HCT116 (cell line): ENCODE results near the gene BMPER. TPM values are rescaled to one million over a fixed set of nuclear protein-coding genes. Genes with fewer than 3 reads are reported as not detected.

ENCODE experiments used
- ATAC-seq: fragments of 200-7000 bp; cut with Tn5 transposase; 2 replicates; pipeline ENCODE4 v1.9.1; 2020; ENCODE audit warnings: mild to moderate bottlenecking, moderate library complexity
- BruUV-seq: library from RNA; stranded (reverse); fragments of 400-500 nt; replicated peaks from 2 replicates; lab custom pipeline; 2021; lab: Mats Ljungman, UMichigan
- CTCF ChIA-PET: fragments of 300-600 bp; sonication (Branson Sonifier 250); formaldehyde crosslinking; loops from one replicate; lab custom pipeline; 2021; ENCODE audit warnings: antibody characterized with exemption; lab: Charles Lee
- POLR2A ChIA-PET: fragments of 300-600, 350-600 bp; sonication (Branson Sonifier 250); formaldehyde crosslinking; loops from one replicate; lab custom pipeline; 2021; ENCODE audit warnings: antibody characterized with exemption; lab: Charles Lee
- RAD21 ChIA-PET, 2 experiments: fragments of 300-600 bp; sonication (Branson Sonifier 250); formaldehyde crosslinking; loops; one replicate each; lab custom pipeline; 2023; ENCODE audit warnings: low total read pairs in 2 of 2; ENCODE audit not compliant: uncharacterized antibody in 2 of 2, unreplicated experiment in 2 of 2, low non-redundant PET in 1 of 2; lab: Charles Lee
- DNase-seq: peaks from one replicate; pipeline ENCODE4 v3.0.0-alpha.2; 2010; ENCODE audit warnings: low read depth, low spot score
- H2AFZ ChIP-seq: fragments of 200-600 bp; shearing (Covaris generic), sonication (generic); 2 replicates; pipeline ENCODE4 v1.6.1; 2017; ENCODE audit warnings: low read depth, mixed run types, mixed read lengths, antibody characterized with exemption, low read length; ENCODE audit not compliant: poor library complexity, severe bottlenecking
- H3K27ac ChIP-seq: 2 replicates; pipeline ENCODE4 v1.5.1; 2012; ENCODE audit warnings: low read depth, low read length
- H3K27me3 ChIP-seq: fragments of 200-600 bp; sonication (generic); 2 replicates; pipeline ENCODE4 v1.6.1; 2016; ENCODE audit warnings: mixed run types, low read length, mixed read lengths; ENCODE audit not compliant: insufficient read depth
- H3K36me3 ChIP-seq, 2 experiments: fragments of 200-500 bp in 1 of 2; fragments of 200-600 bp in 1 of 2; sonication (Bioruptor generic) in 1 of 2; sonication (generic) in 1 of 2; 2 replicates each; pipeline versions ENCODE4 v1.5.1 to v1.6.1; 2014 to 2016; ENCODE audit warnings: low read length in 2 of 2, inconsistent platforms in 1 of 2, mixed read lengths in 1 of 2, mixed run types in 1 of 2; ENCODE audit not compliant: insufficient read depth in 2 of 2, control insufficient read depth in 1 of 2
- H3K4me1 ChIP-seq, 2 experiments: fragments of 200-600 bp in 1 of 2; sonication (generic) in 1 of 2; 2 replicates each; pipeline versions ENCODE4 v1.5.1 to v1.6.1; 2012 to 2017; ENCODE audit warnings: low read length in 2 of 2, inconsistent platforms in 1 of 2, mild to moderate bottlenecking in 1 of 2, mixed read lengths in 1 of 2, mixed run types in 1 of 2, moderate library complexity in 1 of 2; ENCODE audit not compliant: insufficient read depth in 2 of 2, control insufficient read depth in 1 of 2
- H3K4me2 ChIP-seq: fragments of 200-600 bp; sonication (generic); 2 replicates; pipeline ENCODE4 v1.6.1; 2017; ENCODE audit warnings: mixed run types, low read length, mixed read lengths
- H3K4me3 ChIP-seq, 2 experiments: fragments of 200-600 bp in 1 of 2; sonication (generic) in 1 of 2; replicated peaks in 1 of 2; 2 replicates each; pipeline ENCODE4 v1.5.1; 2011 to 2016; ENCODE audit warnings: low read length in 2 of 2, control low read depth in 1 of 2, low read depth in 1 of 2, mild to moderate bottlenecking in 1 of 2, mixed read lengths in 1 of 2, mixed run types in 1 of 2
- H3K79me2 ChIP-seq: fragments of 200-600 bp; sonication (generic); 2 replicates; pipeline ENCODE4 v1.6.1; 2017; ENCODE audit warnings: mild to moderate bottlenecking, mixed run types, low read length, moderate library complexity, mixed read lengths; ENCODE audit not compliant: insufficient read depth
- H3K9ac ChIP-seq: fragments of 200-600 bp; sonication (generic); 2 replicates; pipeline ENCODE4 v1.6.1; 2016; ENCODE audit warnings: low read length, mixed read lengths
- H3K9me2 ChIP-seq: fragments of 200-600 bp; sonication (generic), shearing (Covaris generic); 2 replicates; pipeline ENCODE4 v1.6.1; 2017; ENCODE audit warnings: mixed run types, mild to moderate bottlenecking, moderate library complexity; ENCODE audit not compliant: insufficient read depth
- H3K9me3 ChIP-seq, 2 experiments: fragments of 200-500 bp in 1 of 2; fragments of 200-600 bp in 1 of 2; sonication (Bioruptor generic) in 1 of 2; sonication (generic) in 1 of 2; 2 replicates each; pipeline ENCODE4 v1.6.1; 2014 to 2017; ENCODE audit warnings: low read length in 2 of 2, mixed read lengths in 2 of 2, inconsistent platforms in 1 of 2, low read depth in 1 of 2, mild to moderate bottlenecking in 1 of 2, mixed run types in 1 of 2, moderate library complexity in 1 of 2; ENCODE audit not compliant: control insufficient read depth in 1 of 2, insufficient read depth in 1 of 2
- H4K20me1 ChIP-seq: fragments of 200-600 bp; sonication (generic), shearing (Covaris generic); 2 replicates; pipeline ENCODE4 v1.6.1; 2017; ENCODE audit warnings: mixed run types, mild to moderate bottlenecking, moderate library complexity; ENCODE audit not compliant: insufficient read depth
- CTCF ChIP-seq, 3 experiments: fragments of 200-600 bp in 1 of 3; sonication (generic) in 1 of 3; IDR thresholded peaks in 2 of 3; conservative IDR thresholded peaks in 1 of 3; 2 replicates each; pipeline ENCODE4 v1.5.1; 2012 to 2017; ENCODE audit warnings: low read depth in 2 of 3, low read length in 2 of 3, antibody characterized with exemption in 1 of 3, borderline replicate concordance in 1 of 3, control low read depth in 1 of 3, mild to moderate bottlenecking in 1 of 3, mixed read lengths in 1 of 3, mixed run types in 1 of 3, moderate library complexity in 1 of 3; ENCODE audit not compliant: insufficient read depth in 1 of 3
- ELF1 ChIP-seq: IDR thresholded peaks from 2 replicates; pipeline ENCODE4 v1.6.1; 2012; ENCODE audit warnings: low read depth, borderline replicate concordance
- JUND ChIP-seq: IDR thresholded peaks from 2 replicates; pipeline ENCODE4 v1.6.1; 2012
- RAD21 ChIP-seq: IDR thresholded peaks from 2 replicates; pipeline ENCODE4 v1.6.1; 2012; ENCODE audit warnings: low read depth, mild to moderate bottlenecking
- REST ChIP-seq: IDR thresholded peaks from 2 replicates; pipeline ENCODE4 v1.6.1; 2012; ENCODE audit warnings: low read depth
- TCF7L2 ChIP-seq: IDR thresholded peaks from 2 replicates; pipeline ENCODE4 v1.7.0; 2011; ENCODE audit warnings: borderline replicate concordance, inconsistent platforms; ENCODE audit not compliant: insufficient read depth, insufficient read length; ENCODE audit errors: extremely low read depth
- intact Hi-C: fragments of 100-400 bp; cut with micrococcal nuclease; formaldehyde crosslinking; loops from 2 replicates; pipeline ENCODE4 v1.10.0; 2022
- total RNA-seq: library from RNA; stranded (reverse); gene quantifications from one replicate; pipeline ENCODE4 v1.2.1, GENCODE V29; 2021; ENCODE audit not compliant: unreplicated experiment

BMPER gene
- total RNA-seq, 1 experiment from 2014 or later = not detected

GRCh38 chr7:33950047-33950714, 44.8 kb downstream of the BMPER start (continued):
- TF ChIP-seq REST (no peak), JUND (no peak)

GRCh38 chr7:33952824-33953223, 47.5 kb downstream of the BMPER start:
- BruUV-seq = no TSS peak
- intact Hi-C loops = no loop called here
- Histone ChIP-seq H3K36me3 (no peaks in the 10 kb centered on the region), H3K4me1 (no peaks in the 10 kb centered on the region), H2AFZ (no peak overlapping the region), H3K9me2 (no peaks in the 10 kb centered on the region), H3K27me3 (no peaks in the 10 kb centered on the region), H3K9me3 (no peaks in the 10 kb centered on the region), H3K4me3 (no peak overlapping the region), H3K79me2 (no peaks in the 10 kb centered on the region), H3K27ac (no peak overlapping the region)
- ATAC-seq = no peak
- RAD21 ChIA-PET = no interaction called here
- POLR2A ChIA-PET = no interaction called here
- no peak for TF ChIP-seq TCF7L2
- TF ChIP-seq ELF1 = no peak
- no peak for TF ChIP-seq RAD21
- no peak for TF ChIP-seq CTCF (IDR thresholded peaks at IDR 0.05 in 2 of 3, conservative IDR thresholded peaks at IDR 0.05 in 1 of 3; ENCODE audit: borderline replicate concordance in 1 of 3, insufficient read depth in 1 of 3, low read depth in 2 of 3, low read length in 2 of 3)
- TF ChIP-seq, all 23 proteins: peak for 0
- Histone ChIP-seq H3K9ac (no peak overlapping the region), H4K20me1 (no peaks in the 10 kb centered on the region), H3K4me2 (no peak overlapping the region)
- CTCF ChIA-PET = no interaction called here
- DNase-seq = no peak
